ENCODE results near the gene AGPAT2.
"Not testable (repeated sequence)": the region's sequence is repeated elsewhere in the genome, so short reads cannot be mapped to it uniquely, and the experiment has no call there.

AGPAT2 gene

GRCh38 chr9:136643596-136644342 lies 43.5 kb downstream of the AGPAT2 start:
- no peak for DNase-seq

GRCh38 chr9:136642439-136642921 lies 44.8 kb downstream of the AGPAT2 start:
- DNase-seq = no peak

DNA sequence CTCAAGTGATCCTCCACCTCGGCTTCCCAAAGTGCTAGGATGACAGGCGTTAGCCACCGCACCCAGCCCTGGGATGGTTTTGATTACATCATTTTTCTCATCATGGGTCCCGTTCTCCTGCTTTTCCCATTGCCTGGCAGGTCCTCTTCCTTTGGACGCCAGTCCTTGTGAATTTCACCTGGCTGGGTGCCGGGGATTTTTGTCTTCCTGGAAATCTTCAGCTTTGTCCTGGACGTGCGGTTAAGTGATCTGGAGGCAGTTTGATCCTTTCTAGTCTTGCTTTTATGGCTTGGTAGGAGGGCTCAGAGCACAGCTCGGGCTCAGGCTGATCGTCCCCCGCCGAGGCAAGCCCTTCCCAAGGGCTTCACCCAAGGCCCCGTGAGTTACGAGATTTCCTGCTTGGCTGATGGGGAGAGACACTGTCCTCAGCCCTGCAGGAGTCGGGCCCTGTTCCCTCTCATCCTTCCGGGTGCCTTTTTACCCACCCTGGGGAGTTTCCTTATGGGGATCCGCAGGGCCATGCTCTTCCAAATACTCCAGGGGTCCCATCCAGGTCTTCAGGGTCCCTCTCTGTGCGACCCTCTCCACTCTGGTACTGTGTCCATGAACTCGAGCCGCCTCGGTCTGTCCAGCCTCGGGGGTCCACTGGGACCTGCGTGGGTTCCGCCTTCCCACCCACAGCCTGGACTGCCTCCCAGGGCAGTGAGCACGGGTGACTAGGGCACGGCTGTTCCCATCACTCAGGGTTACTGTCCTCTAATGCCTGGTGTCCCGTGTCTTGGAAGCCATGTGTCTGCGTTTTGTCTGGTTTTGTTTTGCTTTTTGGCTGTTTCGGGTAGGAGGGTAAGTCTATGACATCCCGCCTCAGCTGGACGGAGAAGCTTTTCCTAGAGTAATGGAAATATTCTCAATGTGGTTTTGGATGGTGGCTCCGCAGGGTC lies 46.8 kb downstream of the AGPAT2 start:
- DNase-seq = no peak

GRCh38 chr9:136634904-136635303 lies 52.4 kb downstream of the AGPAT2 start:
- DNase-seq = no peak

- not testable (repeated sequence) for DNase-seq
Observed at GRCh38 chr9:136632491-136633106, 54.7 kb downstream of the AGPAT2 start.

DNA sequence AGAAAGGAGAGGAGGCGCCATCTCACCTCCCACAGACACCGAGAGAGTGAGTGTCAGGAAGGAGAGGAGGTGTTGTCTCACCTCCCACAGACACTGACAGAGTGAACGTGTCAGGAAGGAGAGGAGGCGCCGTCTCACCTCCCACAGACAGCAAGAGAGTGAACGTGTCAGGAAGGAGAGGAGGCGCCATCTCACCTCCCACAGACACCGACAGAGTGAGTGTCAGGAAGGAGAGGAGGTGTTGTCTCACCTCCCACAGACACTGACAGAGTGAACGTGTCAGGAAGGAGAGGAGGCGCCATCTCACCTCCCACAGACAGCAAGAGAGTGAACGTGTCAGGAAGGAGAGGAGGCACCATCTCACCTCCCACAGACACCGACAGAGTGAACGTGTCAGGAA lies 55.2 kb downstream of the AGPAT2 start:
- not testable (repeated sequence) for DNase-seq

GRCh38 chr9:136631038-136632000 lies 55.9 kb downstream of the AGPAT2 start:
- peak; percentile 53 for DNase-seq

- DNase-seq = no peak
Observed at GRCh38 chr9:136630662-136630992, 56.6 kb downstream of the AGPAT2 start.

GRCh38 chr9:136629879-136630661 lies 57.2 kb downstream of the AGPAT2 start:
- peak; percentile 12 for DNase-seq

DNA sequence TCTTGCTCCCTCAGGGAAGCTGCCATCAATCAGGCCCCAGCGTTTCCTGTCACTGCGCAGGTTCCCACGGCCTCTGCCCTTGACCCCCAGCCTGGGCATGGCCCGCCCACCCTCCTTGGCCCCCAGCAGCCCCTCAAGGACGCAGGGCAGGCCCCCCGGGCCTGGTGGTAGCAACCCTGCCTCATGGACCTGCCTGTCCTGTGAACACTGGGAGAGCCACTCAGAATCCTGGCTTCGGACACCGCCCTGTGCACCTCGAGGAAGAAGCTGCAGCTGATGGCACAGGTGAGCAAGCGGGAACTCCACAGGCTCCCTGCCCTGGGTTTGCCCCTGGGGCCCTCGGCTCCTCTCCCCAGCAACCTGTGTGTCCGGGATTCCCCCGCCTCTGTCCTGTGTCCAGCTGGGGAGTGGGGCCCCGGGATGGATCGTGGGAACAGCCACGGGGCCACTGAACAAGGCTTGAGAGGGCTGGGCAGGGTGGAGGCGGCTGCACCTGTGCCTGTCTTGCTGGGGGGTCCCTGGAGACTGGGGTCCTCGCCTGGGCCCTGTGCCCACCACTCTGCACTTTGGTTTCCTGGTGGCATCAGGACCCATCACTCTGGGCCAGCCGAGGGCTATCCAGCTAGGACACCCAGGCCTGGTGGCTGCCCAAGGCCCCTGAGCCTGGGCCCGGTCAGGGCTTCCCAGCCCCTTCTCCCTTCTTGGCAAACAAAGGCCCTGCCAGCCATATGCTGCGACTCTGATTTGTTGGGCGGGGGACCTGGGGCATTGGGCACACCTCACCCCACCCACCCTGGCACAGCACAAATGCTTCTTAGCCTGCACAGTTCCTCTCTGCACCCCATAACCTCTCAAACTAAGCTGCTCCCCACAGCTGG lies 58.0 kb downstream of the AGPAT2 start:
- no peak for DNase-seq

- DNase-seq = no peak
Observed at GRCh38 chr9:136628268-136628667, 59.0 kb downstream of the AGPAT2 start.

- DNase-seq = no peak
Observed at GRCh38 chr9:136627703-136628102, 59.6 kb downstream of the AGPAT2 start.

DNA sequence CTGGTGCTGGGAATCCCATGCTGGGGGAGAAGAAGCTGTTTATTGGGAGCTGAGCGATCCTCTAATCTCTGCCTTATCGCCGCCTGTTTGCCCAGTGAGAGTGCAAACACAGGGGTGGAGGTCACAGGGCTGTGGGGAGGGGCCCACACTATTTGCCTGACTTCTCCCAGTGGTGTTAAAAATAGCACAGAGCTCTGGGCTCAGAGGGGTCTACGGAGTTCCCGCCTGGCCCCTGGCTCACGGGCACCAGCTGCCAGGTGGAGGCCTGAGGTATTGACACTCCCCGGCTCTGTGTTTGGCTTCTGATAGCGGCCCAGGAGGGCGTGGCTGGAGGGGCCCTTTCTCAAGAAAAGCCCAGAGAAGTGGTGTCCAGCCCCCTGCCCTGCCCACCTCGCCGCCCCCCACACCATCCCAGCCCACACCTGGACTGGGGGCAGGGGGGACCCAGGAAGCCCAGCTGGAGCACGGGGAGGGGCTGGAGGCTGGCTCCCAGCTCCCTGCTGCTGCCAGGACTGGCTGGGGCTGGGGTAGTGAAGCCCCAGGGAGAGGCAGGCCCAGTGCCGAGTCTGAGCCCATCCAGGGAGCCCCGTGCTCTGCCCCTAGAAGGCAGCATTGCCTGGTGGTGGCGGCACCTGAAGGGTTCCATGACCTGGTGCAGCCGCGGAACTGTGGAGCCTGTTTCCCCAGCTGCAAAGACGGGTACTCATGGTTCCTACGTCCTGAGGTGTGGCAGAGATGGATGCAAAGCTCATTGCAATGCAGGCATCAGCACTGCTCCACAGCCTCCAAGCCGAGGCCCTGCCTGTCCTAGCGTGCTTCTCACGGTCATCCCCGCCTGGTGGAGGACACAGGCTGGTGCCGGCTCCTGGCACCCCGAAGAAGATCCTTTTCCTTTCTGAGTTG lies 60.3 kb downstream of the AGPAT2 start:
- peak; percentile 17 for DNase-seq

GRCh38 chr9:136626066-136626725 lies 61.1 kb downstream of the AGPAT2 start:
- no peak for DNase-seq

DNA sequence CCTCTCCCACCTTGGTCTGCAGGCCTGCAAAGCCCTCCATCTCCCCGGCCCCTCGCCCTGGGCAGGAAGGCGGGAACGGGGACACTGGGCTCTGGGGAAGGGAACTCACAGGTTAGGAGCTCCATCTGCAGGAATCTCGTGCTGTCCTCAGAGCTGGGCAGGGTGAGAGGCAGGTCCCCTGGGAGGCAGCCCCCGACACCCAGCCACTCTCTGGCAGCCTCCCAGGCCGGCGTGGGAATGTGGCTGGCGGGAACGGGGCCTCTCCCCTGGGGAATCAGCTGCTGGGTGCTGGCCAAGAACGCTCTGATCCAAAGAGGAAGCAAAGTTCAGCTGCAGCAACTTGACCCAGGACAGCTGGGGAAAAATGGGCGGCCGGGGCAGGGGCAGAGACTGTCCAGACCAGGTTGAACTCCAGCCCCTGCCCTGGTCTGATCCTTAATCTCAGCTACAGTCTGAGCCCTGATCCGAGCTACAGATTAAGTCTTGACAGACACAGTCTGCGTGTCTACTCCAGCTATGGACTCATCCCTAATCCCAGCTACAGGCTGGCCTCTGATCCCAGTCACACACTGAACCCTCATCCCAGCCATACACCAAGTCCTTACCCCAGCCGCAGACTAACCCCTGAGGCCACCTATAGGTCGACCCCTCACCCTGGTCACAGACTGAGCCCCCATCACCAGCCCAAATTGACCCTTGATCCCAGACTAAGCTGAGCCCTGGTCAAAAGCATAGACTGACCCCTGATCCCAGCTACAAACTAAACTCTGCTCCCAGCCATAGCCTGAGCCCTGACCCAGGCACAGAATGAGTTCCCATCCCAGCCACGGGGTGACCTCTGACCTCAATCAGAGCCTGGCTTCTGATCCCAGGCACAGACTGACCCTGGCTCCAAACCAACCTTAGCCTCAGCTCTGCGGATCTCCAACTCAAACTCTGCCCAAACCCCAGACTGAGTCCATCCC lies 61.9 kb downstream of the AGPAT2 start:
- peak; percentile 59 for DNase-seq

DNA sequence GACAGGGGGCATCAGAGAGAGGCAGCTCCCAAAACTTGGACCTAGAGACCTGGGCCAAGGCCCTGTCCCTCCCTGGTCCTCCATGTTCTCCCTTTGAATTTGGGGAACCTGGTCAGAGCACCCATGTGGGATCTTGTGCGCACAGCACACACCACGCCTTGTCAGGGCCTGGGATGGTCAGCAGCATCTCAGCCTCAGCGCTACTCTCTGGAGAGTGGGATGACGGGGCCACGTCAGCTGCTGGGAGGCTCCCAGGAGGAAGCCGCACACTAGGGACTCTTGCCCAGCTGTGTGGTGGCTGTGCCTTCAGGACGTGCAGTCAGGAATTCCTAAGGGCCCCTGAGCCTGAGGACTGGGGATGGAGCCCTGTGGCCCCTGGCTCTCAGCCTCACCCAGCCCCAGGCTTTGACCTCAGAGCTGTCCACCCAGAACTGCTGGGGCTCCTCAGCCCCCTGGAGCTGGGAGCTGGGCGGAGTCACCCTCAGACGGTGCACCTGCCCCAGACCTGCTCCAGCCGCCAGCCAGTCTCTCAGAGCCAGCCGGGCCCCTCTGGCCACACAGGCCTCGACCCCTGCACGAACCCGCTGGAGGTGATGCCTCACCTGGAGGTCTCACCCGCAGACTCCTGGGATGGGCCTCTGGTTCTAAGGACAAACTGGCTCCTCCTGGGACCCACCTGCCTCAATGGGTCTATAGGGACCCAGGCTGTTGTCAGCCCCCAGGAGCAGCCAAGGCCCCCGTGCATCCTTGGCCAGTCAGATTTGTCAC lies 62.9 kb downstream of the AGPAT2 start:
- DNase-seq = no peak

DNA sequence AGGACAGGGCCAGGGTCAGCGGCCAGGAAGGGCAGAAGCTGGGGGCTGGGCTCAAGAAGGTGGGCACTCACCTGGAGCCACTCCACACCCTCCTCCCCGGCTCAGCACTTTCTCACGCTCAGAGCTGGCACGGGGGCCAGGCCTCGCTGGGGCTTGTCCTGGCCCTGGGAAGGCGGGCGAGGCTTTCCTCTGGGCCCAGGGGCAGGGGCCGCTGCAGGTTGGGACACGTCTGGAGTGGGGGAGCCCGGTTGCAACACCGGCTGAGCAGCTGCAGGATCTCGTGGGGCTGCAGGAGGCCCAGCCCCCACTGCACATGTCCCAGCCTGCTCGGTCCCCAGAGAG lies 63.4 kb downstream of the AGPAT2 start:
- DNase-seq = peak; percentile 82

Measured in NCI-H1105 (cell line).